Measurements from ENCODE around the gene FYN. TPM values are rescaled to one million over a fixed set of nuclear protein-coding genes. Genes with fewer than 3 reads are reported as not detected.

Gene FYN
- total and polyA plus RNA-seq, 10 of the 15 experiments (the other 5 are each of a cell fraction or from before 2014, with no cell fraction given): 51.4 to 247 (median 138) TPM

DNA sequence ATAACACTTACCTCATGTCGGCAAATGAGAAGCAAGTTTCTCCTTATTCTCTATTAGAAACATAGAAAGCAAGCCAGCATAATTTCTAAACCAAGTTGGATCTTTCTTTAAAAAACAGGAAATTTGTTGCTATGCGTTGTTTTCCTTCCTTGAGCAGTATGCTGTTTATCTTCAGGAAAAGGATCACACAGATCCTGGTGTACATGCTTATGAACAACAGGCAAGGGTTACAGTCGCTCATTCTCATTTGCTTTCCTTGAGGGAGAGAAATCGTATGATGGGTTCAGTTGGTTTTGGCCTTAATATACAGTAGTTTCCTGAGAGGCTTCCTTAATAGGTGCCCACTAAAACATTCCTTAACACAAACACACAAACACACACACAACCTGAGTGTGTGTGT, 118.8 kb downstream of the FYN start:
- H4K20me1 ChIP-seq (ENCODE audit: control insufficient read depth, insufficient read depth): no peaks in the 10 kb centered on the region
- H3K36me3 ChIP-seq (ENCODE audit: control insufficient read depth in 2 of 2, insufficient read depth in 2 of 2, low read length in 1 of 2): peaks cover 6 to 11% of the 10 kb centered on the region in 2 experiments; a peak in 3 of 4 replicates
- WGBS (ENCODE audit: insufficient coverage, insufficient replicate concordance, low lambda C conversion rate, missing lambda C conversion rate): 73% methylated on average over 4 of the region's 4 CpGs
- no TSS peak for BruUV-seq (replicated peaks)
- H3K27me3 ChIP-seq (replicated peaks in 1 of 2; ENCODE audit: control insufficient read depth in 2 of 2, insufficient read depth in 2 of 2, low read length in 1 of 2): no peaks in the 10 kb centered on the region
- no peak for DNase-seq (ENCODE audit: low read depth, low spot score)
- ChIA-PET POLR2A (interaction anchor here (0.6 to 3.3 kb wide), 5 partner anchors 8 to 88 kb away, joined by 3 to 56 read pairs (median 5); no protein-coding TSS in a partner anchor), SMC1A (ENCODE audit: uncharacterized antibody, unreplicated experiment) (interaction anchor here (1.0 to 5.3 kb wide), 14 partner anchors 8 to 79 kb away, joined by 3 to 130 read pairs (median 8); no protein-coding TSS in a partner anchor), RAD21 (ENCODE audit: unreplicated experiment) (interaction anchor here (0.7 to 5.0 kb wide), 10 partner anchors 9 to 119 kb away, joined by 3 to 92 read pairs (median 10); partner anchors contain the start of gene FYN), CTCF (interaction anchor here (0.9 to 3.3 kb wide), 5 partner anchors 9 to 29 kb away, joined by 3 to 62 read pairs (median 9); no protein-coding TSS in a partner anchor)
- no peak for ATAC-seq
- H3K9me3 ChIP-seq (replicated peaks; ENCODE audit: control insufficient read depth, insufficient read depth, low read length): no peaks in the 10 kb centered on the region; the same call in 2 of the 3 replicates
- in situ Hi-C loops (cut with MboI) (no loop called here), intact Hi-C loops (cut with micrococcal nuclease; ENCODE audit: unreplicated experiment) (no loop called here)
- peak overlapping the region; percentile 68; the same call in 1 of the 2 replicates for H3K27ac ChIP-seq (ENCODE audit: control insufficient read depth, insufficient read depth)
- no peak overlapping the region for H3K4me3 ChIP-seq
- no peak for FAIRE-seq
- peaks cover 46% of the 10 kb centered on the region for H3K4me1 ChIP-seq (ENCODE audit: control insufficient read depth, insufficient read depth, low read length)
- no peak overlapping the region for H2AFZ ChIP-seq (ENCODE audit: control insufficient read depth, low read depth, low read length)
- no peak overlapping the region for H3K9ac ChIP-seq (ENCODE audit: control insufficient read depth, insufficient read depth, low read length)
- H3K4me2 ChIP-seq (ENCODE audit: control insufficient read depth, insufficient read depth): no peak overlapping the region
- H3K79me2 ChIP-seq (ENCODE audit: control insufficient read depth, insufficient read depth, low read length): peaks cover 56% of the 10 kb centered on the region
- TF ChIP-seq NFYA (IDR thresholded peaks at IDR 0.05; ENCODE audit: borderline replicate concordance, low read depth, low read length) (no peak), JUND (IDR thresholded peaks at IDR 0.05; ENCODE audit: low read depth, low read length) (no peak), ASH2L (IDR thresholded peaks at IDR 0.05; ENCODE audit: borderline replicate concordance, low read depth) (no peak), TAF1 (IDR thresholded peaks at IDR 0.05; ENCODE audit: borderline replicate concordance, low read depth, low read length) (no peak), GABPA (IDR thresholded peaks at IDR 0.05; ENCODE audit: low read depth) (no peak), CREM (IDR thresholded peaks at IDR 0.05; ENCODE audit: low read depth) (no peak), ZNF274 (IDR thresholded peaks at IDR 0.05; ENCODE audit: insufficient read depth, insufficient read length) (no peak), NBN (IDR thresholded peaks at IDR 0.05) (no peak), NKRF (conservative IDR thresholded peaks at IDR 0.05) (no peak)
- TF ChIP-seq, protein P1, sequence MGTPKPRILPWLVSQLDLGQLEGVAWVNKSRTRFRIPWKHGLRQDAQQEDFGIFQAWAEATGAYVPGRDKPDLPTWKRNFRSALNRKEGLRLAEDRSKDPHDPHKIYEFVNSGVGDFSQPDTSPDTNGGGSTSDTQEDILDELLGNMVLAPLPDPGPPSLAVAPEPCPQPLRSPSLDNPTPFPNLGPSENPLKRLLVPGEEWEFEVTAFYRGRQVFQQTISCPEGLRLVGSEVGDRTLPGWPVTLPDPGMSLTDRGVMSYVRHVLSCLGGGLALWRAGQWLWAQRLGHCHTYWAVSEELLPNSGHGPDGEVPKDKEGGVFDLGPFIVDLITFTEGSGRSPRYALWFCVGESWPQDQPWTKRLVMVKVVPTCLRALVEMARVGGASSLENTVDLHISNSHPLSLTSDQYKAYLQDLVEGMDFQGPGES (IDR thresholded peaks at IDR 0.05): no peak
